HG03575 (cell line): ENCODE measurements around the gene BCL11A.

Source experiments
- ATAC-seq: cut with Tn5 transposase; IDR thresholded peaks from one replicate; pipeline ENCODE4 v1.9.1; 2021; ENCODE audit not compliant: unreplicated experiment, insufficient number of reproducible peaks, low FRiP score; ENCODE audit errors: extremely low read depth

BCL11A gene

DNA sequence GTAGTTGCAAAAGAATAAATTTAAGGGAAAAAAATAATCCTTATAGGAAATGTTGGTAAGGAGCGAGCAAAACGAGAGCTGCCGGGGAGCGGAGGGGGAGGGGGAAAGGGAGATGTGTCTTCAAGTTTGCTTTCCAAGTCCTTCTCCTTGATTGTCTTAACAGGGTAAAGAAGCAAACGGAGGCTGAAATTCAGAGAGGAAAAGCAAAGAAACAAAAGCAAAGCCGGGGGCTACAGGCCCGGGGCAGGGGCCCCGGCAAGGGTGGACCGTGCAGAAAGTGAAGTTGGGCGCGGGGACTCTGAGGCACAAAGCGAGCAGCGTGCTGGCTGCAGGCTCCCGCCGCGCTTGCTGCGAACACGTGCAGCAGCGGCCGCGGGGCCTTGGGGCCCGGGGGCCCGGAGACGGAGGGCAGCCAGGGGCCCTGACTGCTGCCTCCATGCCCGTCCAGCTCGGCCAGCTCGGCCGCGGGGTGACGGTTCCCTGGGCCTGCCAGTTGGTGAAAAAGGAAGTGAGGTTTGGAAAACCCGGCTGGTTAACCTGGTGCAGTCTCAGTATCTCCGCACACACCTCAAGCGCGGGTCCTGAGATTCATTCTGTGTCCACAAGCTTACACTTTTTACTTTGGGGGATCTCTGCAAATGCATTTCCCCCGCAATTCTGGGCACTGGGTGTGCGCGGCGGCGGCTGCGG is 4.1 kb downstream of the BCL11A start:
- ATAC-seq, result no peak

- no peak for ATAC-seq
Measured at GRCh38 chr2:60548845-60549237, 4.6 kb downstream of the BCL11A start.

DNA sequence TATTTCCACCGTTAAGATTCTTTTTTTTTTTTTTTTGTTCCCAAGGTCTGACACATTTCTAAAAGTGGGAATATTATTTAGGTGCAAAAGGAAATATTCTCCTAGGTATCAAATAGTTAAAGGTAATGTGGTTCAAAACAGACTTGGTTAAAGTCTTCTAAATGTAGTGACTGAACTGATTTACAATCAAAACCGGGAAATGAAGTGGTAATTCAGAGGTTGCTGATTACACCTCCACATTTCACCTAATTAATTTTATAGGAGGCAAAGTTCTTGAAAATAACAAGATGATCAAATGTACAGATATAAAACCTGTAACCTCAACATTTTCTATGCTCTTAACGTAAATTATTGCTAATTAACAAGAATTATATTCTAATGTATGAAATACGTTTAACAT is 5.1 kb downstream of the BCL11A start:
- no peak for ATAC-seq

DNA sequence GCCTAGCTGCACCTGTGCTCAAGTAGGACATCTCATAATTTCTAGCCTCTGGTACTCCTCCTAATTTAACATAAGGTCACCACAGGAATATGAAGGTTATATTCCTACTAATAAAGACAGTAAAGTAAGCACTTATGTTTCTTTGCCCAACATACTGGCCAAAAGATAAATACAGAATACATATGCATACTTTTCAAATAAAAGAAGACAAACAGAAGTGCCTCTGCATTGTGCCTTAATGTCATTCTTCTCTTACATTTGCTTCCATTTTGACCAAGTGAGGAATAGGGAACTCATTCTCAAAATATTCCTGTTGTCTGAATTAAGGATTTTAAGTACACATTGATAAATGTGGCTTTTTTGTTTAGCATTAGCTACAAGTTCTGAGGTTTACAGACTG is 5.6 kb downstream of the BCL11A start:
- no peak for ATAC-seq

DNA sequence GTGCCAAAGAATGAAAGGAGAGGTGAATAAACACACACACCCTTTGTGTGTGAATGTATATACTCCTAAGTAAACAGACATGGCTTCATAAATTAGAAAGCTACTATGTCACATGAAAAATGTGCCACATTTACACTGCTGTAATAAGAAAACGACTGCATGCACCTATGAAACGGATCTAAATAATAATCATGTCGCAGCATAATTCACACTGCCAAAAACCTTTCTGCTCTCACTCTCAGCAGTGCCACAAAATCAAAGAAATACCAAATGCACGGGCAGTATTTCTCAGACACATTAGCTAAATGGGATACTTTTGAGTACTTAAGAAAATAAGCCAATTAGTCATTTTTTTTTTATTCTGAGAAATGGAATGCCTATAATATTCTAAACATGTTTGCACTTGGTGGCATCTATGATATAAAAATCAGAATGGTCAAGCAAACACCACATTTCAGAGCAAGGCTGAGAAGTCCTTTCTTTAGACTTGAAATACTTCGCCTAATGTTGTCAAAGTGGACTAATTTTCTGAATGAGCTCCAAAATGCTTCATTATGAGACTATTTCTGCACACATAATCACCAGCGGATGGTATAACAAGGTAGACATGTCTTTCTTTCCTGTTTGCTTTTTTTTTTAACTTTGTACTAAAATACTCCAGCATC is 6.6 kb downstream of the BCL11A start:
- ATAC-seq, result no peak

DNA sequence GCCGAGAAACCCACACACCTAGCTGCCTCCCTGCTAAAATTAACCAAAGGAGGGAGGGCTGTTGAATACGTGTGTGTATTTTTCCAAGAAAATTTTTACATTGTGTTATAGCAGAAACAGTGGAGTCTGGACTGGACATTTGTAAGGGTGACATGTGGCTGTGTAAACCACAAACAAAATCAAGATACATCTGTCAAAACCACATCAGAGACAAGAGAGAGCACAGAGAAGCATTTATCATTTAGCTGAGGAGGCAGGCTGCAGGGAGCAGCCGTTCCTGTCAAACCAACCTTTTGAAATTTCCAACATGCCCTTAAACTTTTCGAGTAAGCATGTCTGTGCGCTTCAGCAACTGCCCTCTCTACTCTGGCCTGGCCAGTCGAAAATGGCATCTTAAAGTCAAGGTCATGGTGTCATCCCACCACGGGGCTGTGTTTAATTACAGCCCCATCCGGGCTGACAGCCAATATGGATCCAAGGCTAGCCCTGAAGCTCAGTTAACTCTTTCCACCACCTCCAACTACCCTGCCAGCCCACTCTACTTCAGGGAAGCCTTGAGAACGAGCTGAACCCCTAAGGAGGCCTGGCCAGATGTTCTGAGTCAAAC is 8.4 kb downstream of the BCL11A start:
- ATAC-seq, result peak; percentile 33

DNA sequence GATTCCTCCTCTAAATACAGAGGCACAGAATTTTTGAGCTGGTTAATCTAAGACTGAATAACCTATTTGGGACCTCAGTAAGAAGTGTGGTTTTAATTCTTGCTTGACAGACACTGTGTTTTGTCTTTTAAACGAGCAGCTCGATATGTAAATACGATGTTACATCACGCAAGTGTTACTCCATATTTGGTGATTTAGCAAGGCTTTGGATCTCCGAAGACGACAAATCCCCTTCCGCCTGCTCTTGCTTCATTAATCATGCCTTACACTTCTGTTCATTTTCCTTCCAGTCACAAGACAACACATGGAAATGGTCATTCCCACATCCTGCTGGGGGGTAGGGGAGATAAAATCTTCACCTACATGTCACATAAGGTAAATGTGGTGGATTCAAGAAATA is 9.4 kb downstream of the BCL11A start:
- no peak for ATAC-seq

GRCh38 chr2:60541056-60541651 is 12.3 kb downstream of the BCL11A start:
- ATAC-seq, result no peak

DNA sequence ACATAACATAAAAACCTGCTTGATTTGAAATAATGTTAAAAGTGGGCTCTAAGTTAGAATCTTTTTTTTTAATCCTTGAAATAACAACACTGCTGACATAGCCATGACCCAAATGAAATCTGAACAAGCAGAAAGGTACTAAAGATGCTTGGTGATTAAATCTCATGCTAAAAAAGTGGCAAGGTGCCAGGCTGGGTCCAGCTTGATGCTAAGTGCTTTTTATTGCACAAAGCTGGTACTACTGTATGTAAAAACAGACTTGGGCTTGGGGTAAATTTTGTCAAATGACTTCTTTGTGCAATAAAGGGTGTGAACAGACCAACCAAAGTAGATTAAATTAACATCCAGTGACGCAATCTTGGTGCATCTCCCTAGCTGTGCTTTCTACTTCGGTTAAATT is 13.4 kb downstream of the BCL11A start:
- no peak for ATAC-seq

GRCh38 chr2:60539140-60539539 is 14.3 kb downstream of the BCL11A start:
- no peak for ATAC-seq

DNA sequence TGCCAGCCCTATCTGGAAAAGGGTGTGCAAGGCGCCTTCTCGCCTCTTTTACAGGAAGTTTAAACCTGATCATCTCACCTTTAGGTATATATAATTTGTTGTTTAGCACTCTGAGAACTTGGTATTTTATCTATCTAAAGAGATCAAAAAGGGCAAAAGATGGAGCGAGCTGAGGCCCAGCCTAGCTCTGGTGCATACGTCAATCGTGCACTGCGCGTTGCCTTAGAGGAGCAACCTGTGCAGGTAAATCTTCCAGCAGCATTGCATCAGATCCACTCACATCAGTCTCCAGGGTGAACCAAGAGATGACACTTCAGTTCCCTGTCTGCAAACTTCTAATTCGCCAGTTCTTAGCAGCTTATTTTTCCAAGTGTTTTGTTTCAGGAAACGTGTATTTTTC is 15.4 kb downstream of the BCL11A start:
- no peak for ATAC-seq

DNA sequence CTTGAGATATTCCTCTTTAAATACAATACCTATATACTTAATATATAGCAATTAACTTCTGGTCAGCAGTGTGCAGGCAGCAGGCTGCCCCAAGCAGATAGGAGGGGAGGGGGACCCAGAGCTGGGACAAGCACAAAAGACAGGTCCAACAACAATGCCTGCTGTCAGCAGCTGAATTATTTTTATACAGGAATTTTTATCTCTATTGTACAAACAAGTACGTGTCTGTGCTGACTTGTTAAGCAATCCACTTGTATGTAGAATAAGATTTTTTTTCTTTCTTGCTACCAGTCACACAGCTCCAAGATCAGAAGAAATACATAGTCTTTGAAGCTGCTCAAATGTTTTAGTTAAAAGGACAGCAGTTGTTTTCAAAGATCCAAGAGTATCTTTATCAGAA is 16.7 kb downstream of the BCL11A start:
- no peak for ATAC-seq

DNA sequence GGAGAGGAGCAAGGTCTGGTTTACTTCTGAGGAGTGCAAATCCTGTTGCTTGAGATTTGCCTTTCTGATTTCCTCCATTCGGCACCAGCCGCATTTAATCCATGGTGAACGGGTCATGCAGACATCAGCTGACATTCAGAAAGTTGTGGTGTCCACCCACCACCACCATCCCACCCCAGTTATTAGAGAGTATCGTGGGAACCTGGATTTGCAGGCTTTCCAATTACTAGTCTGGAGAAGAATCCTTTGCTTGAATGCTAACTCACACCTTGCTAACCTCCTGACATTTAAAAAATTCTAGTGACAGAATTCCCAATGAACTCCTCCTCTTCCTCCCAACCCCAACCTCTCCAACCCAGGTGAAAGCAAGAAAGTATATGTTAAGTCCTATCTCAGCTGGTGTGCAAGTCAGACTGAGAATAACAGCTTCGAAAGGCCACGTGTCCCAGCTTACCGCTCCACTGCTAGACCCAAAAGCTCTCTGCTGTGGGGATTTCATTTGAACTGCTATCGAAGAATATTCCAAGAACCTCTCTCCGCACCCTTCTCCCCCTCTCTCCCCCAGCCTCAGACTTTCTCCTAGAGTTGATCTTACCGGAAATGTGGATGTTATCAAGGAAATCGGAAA is 17.7 kb downstream of the BCL11A start:
- no peak for ATAC-seq

DNA sequence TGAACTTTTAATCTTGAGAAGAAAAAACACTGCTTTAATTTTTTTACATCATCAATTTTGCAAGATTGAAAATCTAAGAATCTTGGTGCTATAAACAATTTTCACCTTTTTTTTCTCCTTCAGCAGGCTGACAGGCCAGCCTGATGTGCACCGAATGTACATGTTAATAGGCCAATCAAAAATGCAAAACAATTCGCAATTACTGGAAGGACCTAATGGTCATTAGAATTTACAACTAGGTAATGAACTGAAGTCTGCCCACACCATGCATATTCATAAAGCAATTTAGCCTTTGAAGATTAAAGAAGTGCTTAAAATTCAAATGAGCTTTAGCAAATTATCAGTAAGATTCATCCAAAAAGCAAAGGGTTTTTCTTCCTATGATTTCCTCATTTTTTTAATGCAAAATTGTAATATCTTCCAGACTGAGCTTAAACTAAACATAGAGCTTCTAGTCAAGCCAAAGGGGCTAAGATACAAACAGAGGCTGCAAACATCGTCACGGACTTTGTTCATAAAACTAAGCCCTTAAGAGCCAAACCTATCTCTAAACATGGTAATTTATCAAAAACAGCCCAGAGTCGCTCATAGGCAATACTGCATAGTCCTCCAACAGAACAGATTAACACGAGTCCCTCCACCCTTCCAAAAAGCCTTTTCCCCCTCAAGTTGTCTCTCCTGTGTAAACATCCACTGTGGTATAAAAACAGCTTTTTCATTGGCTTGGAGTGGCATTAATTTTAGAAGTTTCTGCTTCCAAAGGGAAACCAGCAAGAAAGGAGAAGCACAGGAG is 18.4 kb downstream of the BCL11A start:
- ATAC-seq, result no peak

DNA sequence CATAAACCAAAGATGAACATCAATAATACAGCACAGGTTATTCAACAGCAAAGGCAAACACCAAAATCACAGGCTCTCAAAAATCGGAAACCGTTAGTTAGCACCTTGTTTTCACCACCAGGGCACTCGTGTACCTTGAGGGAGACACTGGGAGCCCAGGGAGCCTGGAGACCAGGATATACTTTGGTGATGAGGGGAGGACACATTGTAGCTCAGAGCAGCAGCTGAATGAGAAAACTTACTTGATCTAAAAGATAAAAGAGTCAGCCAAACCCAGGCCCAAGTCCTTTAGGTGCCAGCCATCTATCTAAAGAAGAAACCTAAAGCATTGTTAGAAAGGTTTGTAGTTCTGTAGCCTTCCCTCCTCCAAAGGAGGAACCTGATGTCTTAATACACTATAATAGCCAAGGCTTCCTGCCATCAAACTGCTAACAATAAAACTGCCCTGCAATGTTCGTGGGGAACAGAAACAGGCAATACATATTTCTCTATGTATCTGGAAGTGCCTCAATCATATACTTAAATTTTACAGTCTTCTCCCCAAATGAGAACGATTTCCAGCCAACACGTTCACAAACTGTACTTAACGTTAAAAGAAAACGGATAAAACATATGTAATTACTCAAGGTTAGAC is 19.3 kb downstream of the BCL11A start:
- ATAC-seq, result no peak

GRCh38 chr2:60533101-60534051 is 20.1 kb downstream of the BCL11A start:
- ATAC-seq, result no peak

GRCh38 chr2:60532421-60532820 is 21.0 kb downstream of the BCL11A start:
- ATAC-seq, result no peak
